BLaER1 treated with 17β-estradiol and CSF1 and Interleukin-3, amounts not matched to agents 10 nM and 100 nM (cell line): ENCODE measurements around the gene SACM1L.

Experiments
- H3K27ac ChIP-seq, 11 experiments: shearing (Covaris generic); formaldehyde crosslinking; 2 replicates each; pipeline ENCODE4 v1.8.1; 2022
- H3K27me3 ChIP-seq, 11 experiments: shearing (Covaris generic); formaldehyde crosslinking; 2 replicates each; pipeline ENCODE4 v1.8.1; 2022
- H3K36me3 ChIP-seq, 11 experiments: shearing (Covaris generic); formaldehyde crosslinking; 2 replicates each; pipeline ENCODE4 v1.8.1; 2022
- H3K4me1 ChIP-seq, 10 experiments: shearing (Covaris generic); formaldehyde crosslinking; 2 replicates each; pipeline ENCODE4 v1.8.1; 2022
- H3K4me2 ChIP-seq, 11 experiments: shearing (Covaris generic); formaldehyde crosslinking; 2 replicates each; pipeline ENCODE4 v1.8.1; 2022
- H3K4me3 ChIP-seq, 10 experiments: shearing (Covaris generic); formaldehyde crosslinking; 2 replicates each; pipeline ENCODE4 v1.8.1; 2022
- H3K9ac ChIP-seq, 11 experiments: shearing (Covaris generic); formaldehyde crosslinking; 2 replicates each; pipeline ENCODE4 v1.8.1; 2022
- H3K9me3 ChIP-seq, 11 experiments: shearing (Covaris generic); formaldehyde crosslinking; replicated peaks in 1 of 11; 2 replicates each; pipeline ENCODE4 v1.8.1; 2022
- H4K20me1 ChIP-seq, 11 experiments: shearing (Covaris generic); formaldehyde crosslinking; 2 replicates each; pipeline ENCODE4 v1.8.1; 2022
- Cebpa-rat ChIP-seq, 11 experiments: shearing (Covaris generic); IDR thresholded peaks; 2 replicates each; pipeline ENCODE4 v1.8.1; 2022

The SACM1L gene

DNA sequence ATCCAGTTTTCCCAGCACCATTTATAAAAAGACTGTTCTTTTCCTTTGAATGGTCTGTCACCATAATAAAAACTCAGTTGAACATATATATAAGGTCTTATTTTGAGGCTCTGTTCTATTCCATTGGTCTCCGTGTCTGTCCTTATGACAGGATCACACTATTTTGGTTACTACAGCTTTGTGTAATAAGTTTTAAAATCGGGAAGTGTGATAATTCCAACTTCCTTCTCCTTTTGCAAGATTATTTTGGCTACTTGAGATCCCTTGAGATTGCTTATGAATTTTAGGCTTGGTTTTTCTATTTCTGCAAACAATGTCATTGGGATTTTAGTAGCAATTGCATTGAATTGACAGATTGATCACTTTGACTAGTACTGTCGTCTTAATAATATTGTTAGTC lies 35.7 kb downstream of the SACM1L start:
- no peak overlapping the region for H3K9ac ChIP-seq
- no peaks in the 10 kb centered on the region for H3K27me3 ChIP-seq
- peak overlapping the region in 3 of 11 experiments; percentile 12 to 18 (median 13); a peak in 5 of 22 replicates for H3K27ac ChIP-seq
- H4K20me1 ChIP-seq = peaks cover 0 to 16% (median 0%) of the 10 kb centered on the region in 11 experiments; a peak in 4 of 22 replicates
- H3K4me3 ChIP-seq = no peak overlapping the region
- peaks cover 51 to 94% (median 76%) of the 10 kb centered on the region in 11 experiments for H3K36me3 ChIP-seq
- H3K4me2 ChIP-seq = peak overlapping the region in 6 of 11 experiments; percentile 9 to 60 (median 38); a peak in 10 of 22 replicates
- TF ChIP-seq Cebpa-rat (IDR thresholded peaks at IDR 0.05) = no peak
- peaks cover 0 to 47% (median 8%) of the 10 kb centered on the region in 10 experiments; a peak in 12 of 20 replicates for H3K4me1 ChIP-seq
- H3K9me3 ChIP-seq = no peaks in the 10 kb centered on the region

DNA sequence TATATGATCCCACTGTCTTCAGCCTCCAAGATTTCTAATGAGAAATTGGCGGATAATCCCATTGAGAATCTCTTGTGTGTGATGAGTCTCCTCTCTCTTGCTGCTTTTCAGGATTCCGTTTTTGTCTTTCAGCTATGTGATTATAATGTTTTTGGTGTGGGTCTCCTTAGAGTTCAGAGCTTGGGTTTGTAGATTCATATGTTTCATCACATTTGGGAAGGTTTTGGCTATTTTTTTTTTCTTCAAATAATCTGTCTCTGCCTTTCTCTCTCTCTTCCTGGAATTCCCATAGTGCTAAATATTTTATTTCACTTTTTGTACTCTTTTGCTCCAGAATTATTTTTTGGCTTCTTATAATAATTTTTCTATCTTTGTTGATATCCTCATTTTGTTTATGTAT lies 40.4 kb downstream of the SACM1L start:
- TF ChIP-seq Cebpa-rat (IDR thresholded peaks at IDR 0.05) = no peak
- Histone ChIP-seq H4K20me1 (peaks cover 0 to 16% (median 0%) of the 10 kb centered on the region in 11 experiments; a peak in 4 of 22 replicates), H3K9ac (no peak overlapping the region), H3K36me3 (peaks cover 60 to 96% (median 83%) of the 10 kb centered on the region in 11 experiments), H3K9me3 (no peaks in the 10 kb centered on the region), H3K27me3 (no peaks in the 10 kb centered on the region), H3K4me1 (peaks cover 0 to 34% (median 8%) of the 10 kb centered on the region in 10 experiments; a peak in 12 of 20 replicates), H3K4me3 (no peak overlapping the region), H3K27ac (no peak overlapping the region), H3K4me2 (no peak overlapping the region)

DNA sequence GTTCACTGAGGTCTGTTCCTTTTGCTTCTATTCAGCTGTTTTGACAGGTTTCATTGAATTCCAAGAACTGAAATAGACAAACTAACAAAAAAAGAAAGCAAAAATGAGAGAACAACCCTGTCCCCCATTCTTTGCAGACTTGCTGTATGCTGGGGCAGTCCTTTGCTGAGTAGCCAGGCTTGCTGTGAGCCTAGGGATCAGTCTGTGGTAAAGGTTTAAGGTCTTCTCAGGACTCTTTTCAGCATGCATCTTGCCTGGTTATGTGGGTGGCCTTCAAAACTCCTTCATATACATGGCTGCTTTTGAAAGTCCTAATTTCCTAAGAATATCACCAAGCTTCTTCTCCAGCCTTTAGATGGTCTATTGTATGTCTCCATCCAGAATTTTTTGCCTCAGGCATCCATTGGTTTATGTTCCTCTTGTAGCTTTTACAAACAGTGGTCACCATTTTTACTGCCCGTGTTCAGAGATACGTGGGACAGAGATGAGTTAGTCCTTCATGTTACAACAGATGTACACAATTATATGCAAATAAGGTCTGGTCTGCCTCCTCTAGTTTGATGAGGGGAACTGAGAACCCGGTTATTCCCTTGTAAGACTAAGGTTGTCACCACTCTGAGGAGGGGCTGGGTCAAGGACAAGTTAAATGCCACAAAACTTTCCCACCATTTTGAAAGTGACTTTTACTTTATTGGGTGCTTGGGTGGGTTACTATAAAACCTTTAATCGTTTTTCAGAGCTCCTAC lies 41.4 kb downstream of the SACM1L start:
- no peak overlapping the region for H3K4me2 ChIP-seq
- peaks cover 0 to 24% (median 0%) of the 10 kb centered on the region in 10 experiments; a peak in 6 of 20 replicates for H3K4me1 ChIP-seq
- peaks cover 0 to 14% (median 0%) of the 10 kb centered on the region in 11 experiments; a peak in 4 of 22 replicates for H4K20me1 ChIP-seq
- no peak overlapping the region for H3K4me3 ChIP-seq
- no peak for TF ChIP-seq Cebpa-rat (IDR thresholded peaks at IDR 0.05)
- no peak overlapping the region for H3K9ac ChIP-seq
- H3K27me3 ChIP-seq = no peaks in the 10 kb centered on the region
- no peak overlapping the region for H3K27ac ChIP-seq
- H3K36me3 ChIP-seq = peaks cover 70 to 96% (median 85%) of the 10 kb centered on the region in 11 experiments
- no peaks in the 10 kb centered on the region for H3K9me3 ChIP-seq

DNA sequence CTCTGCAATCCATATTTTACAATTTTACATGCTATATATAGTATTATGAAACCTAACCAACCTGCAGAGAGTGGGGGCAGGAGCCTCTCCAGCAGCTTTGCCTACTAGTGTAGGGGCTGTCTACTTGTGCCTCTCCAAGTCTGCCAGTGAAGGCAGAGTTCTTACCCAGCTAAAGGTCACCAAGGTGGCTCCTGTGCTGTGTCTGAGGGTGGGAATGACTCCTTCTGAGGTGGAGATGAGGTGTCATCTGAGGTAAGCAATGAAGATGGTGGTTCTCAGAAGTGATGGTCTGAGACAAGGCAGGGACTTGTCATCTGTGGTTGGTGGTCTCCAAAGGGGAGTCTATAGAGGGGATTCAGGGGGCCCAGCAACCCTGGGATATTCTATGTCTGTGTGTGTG lies 47.5 kb downstream of the SACM1L start:
- H3K4me1 ChIP-seq = peaks cover 8 to 12% (median 9%) of the 10 kb centered on the region in 10 experiments
- H3K27me3 ChIP-seq = no peaks in the 10 kb centered on the region
- no peak for TF ChIP-seq Cebpa-rat (IDR thresholded peaks at IDR 0.05)
- peaks cover 0 to 13% (median 0%) of the 10 kb centered on the region in 11 experiments; a peak in 7 of 22 replicates for H4K20me1 ChIP-seq
- peaks cover 93 to 100% (median 100%) of the 10 kb centered on the region in 11 experiments for H3K36me3 ChIP-seq
- no peak overlapping the region for H3K9ac ChIP-seq
- no peak overlapping the region for H3K27ac ChIP-seq
- no peaks in the 10 kb centered on the region for H3K9me3 ChIP-seq
- H3K4me3 ChIP-seq = no peak overlapping the region
- no peak overlapping the region for H3K4me2 ChIP-seq

DNA sequence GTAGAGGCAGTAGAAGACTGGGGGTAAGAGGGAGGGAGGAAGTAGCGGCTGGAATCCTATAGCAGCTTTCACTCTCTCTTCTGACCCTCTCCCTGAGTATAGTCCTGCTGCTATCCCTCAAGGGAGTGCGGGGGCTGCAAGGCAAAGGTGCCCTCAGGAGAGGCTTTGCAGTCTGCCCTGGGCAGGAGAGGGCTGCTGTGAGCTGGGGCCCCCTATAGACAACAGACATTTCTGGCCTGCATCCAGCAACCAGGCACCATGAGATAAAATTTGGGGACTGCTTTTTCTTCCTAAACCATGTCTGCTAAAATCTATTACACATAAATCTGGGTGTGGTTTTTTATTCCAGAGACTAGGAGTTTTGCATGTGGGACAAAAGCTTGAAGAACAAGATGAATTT lies 48.0 kb downstream of the SACM1L start:
- Histone ChIP-seq H3K4me1 (peaks cover 13 to 17% (median 14%) of the 10 kb centered on the region in 10 experiments), H3K4me3 (no peak overlapping the region), H3K9me3 (no peaks in the 10 kb centered on the region), H3K27me3 (no peaks in the 10 kb centered on the region), H3K4me2 (no peak overlapping the region), H4K20me1 (peaks cover 0 to 15% (median 0%) of the 10 kb centered on the region in 11 experiments; a peak in 7 of 22 replicates), H3K36me3 (peaks cover 87 to 100% (median 100%) of the 10 kb centered on the region in 11 experiments), H3K27ac (no peak overlapping the region), H3K9ac (no peak overlapping the region)
- no peak for TF ChIP-seq Cebpa-rat (IDR thresholded peaks at IDR 0.05)

DNA sequence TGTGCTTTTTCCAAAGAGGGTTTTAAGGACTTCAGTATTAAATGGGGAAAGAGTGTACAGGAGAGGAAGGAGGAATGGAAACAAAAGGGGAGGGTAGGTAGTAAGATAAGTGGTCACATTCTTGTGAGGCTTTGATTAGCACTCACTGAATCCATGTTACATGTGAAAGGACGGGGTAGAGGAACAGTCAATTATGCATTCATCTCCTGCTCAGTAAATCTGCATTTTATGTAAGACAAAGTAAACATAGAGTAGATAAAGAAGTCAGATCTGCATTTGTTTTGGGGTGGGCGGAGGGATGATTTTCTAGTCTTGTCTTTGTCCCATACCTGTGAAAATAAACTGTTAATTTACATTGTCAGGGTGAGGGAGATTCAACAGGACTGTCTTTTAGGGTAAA lies 50.8 kb downstream of the SACM1L start:
- Histone ChIP-seq H3K36me3 (peaks cover 81 to 100% (median 95%) of the 10 kb centered on the region in 11 experiments), H3K9me3 (no peaks in the 10 kb centered on the region), H3K4me2 (no peak overlapping the region), H3K4me1 (peaks cover 14 to 20% (median 16%) of the 10 kb centered on the region in 10 experiments), H3K9ac (no peak overlapping the region), H3K27me3 (no peaks in the 10 kb centered on the region), H3K4me3 (no peak overlapping the region), H4K20me1 (peaks cover 0 to 15% (median 0%) of the 10 kb centered on the region in 11 experiments; a peak in 8 of 22 replicates), H3K27ac (no peak overlapping the region)
- TF ChIP-seq Cebpa-rat (IDR thresholded peaks at IDR 0.05) = no peak

DNA sequence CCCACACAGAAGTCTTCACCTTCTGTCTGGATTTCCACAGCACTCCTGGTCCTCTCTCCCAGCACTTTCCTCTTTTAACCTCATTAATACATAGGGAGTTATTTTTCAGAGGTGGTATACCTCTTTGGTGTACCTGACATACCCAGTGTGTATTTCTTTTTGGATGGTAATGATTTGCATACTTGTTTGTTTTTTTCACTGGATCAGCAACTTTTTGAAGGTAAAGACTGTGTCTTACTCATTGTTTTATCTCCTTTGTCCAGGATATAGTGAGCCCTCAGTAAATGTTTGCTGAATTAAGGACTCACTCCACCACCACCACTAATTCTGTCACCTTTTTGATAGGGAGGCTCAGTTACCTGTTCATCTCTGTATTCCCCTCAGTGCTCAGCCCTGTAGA lies 52.1 kb downstream of the SACM1L start:
- peak overlapping the region; percentile 22 to 76 (median 56); a peak in 20 of 22 replicates for H3K4me2 ChIP-seq
- no peak overlapping the region for H3K27ac ChIP-seq
- H3K36me3 ChIP-seq = peaks cover 81 to 100% (median 95%) of the 10 kb centered on the region in 11 experiments
- peaks cover 0 to 15% (median 3%) of the 10 kb centered on the region in 11 experiments; a peak in 10 of 22 replicates for H4K20me1 ChIP-seq
- no peak overlapping the region for H3K9ac ChIP-seq
- H3K9me3 ChIP-seq = peaks cover 0 to 4% (median 0%) of the 10 kb centered on the region in 11 experiments; a peak in 7 of 22 replicates
- no peak overlapping the region for H3K4me3 ChIP-seq
- no peak for TF ChIP-seq Cebpa-rat (IDR thresholded peaks at IDR 0.05)
- H3K4me1 ChIP-seq = peaks cover 14 to 20% (median 16%) of the 10 kb centered on the region in 10 experiments
- H3K27me3 ChIP-seq = no peaks in the 10 kb centered on the region

DNA sequence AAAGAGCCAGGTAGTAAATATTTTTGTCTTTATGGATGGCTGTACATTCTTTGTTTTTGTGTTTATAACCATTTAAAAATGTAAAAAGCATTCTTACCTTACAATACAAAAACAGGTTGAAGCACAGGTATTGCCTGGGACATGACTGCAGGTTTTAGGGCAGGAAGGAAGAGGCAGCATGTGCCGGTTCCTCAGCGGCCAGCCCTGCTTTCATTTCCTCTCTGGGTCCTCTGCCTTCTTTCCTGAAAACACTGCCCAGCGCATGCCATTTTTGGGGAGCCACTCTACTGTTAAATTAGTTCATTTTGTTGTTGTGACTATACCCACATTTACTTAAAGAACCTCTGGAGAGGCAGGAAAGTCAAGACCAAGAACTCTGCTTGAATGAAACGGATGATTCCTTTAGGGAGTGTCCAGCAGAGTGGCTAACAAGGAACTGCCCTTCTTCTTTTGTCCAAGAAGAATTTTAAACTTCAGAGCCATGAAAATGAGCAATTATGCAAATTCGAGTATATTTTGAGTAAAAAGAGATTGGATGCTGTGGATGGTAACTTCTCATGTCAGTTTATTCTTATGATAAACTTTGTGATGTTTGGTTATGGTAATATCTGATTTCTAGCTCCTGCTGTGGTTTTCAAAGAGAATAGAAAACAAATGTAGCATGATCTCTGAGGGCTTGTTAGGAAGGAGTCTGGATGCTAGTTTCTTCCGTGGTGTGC lies 52.7 kb downstream of the SACM1L start:
- TF ChIP-seq Cebpa-rat (IDR thresholded peaks at IDR 0.05) = no peak
- H3K4me1 ChIP-seq = peaks cover 14 to 20% (median 16%) of the 10 kb centered on the region in 10 experiments
- H3K9ac ChIP-seq = no peak overlapping the region; a peak in 1 of 22 replicates
- peaks cover 81 to 100% (median 95%) of the 10 kb centered on the region in 11 experiments for H3K36me3 ChIP-seq
- peaks cover 0 to 11% (median 5%) of the 10 kb centered on the region in 11 experiments; a peak in 10 of 22 replicates for H3K9me3 ChIP-seq
- peak overlapping the region in 2 of 11 experiments; percentile 21 to 37; a peak in 1 of 22 replicates for H3K27ac ChIP-seq
- no peaks in the 10 kb centered on the region for H3K27me3 ChIP-seq
- H3K4me2 ChIP-seq = peak overlapping the region; percentile 22 to 76 (median 56)
- H3K4me3 ChIP-seq = no peak overlapping the region
- peaks cover 0 to 15% (median 3%) of the 10 kb centered on the region in 11 experiments; a peak in 10 of 22 replicates for H4K20me1 ChIP-seq
